Measurements from ENCODE around the gene FOXC2.

- TF ChIP-seq JUN (IDR thresholded peaks at IDR 0.05; ENCODE audit: borderline replicate concordance, insufficient read depth, insufficient read length, low read depth) (no peak), CTCF (IDR thresholded peaks at IDR 0.05; ENCODE audit: extremely low read depth in 1 of 2, insufficient read depth in 1 of 2, low read depth in 1 of 2, low read length in 2 of 2) (no peak), MAX (IDR thresholded peaks at IDR 0.05; ENCODE audit: insufficient read depth, insufficient read length) (no peak), POLR2A (IDR thresholded peaks at IDR 0.05; ENCODE audit: low read depth, low read length) (peak; percentile 61), POLR2AphosphoS5 (IDR thresholded peaks at IDR 0.05; ENCODE audit: insufficient read depth, low read depth, low read length) (no peak), MYC (IDR thresholded peaks at IDR 0.05; ENCODE audit: low read depth, low read length) (no peak), EZH2 (IDR thresholded peaks at IDR 0.05; ENCODE audit: borderline replicate concordance, low read depth, low read length, severe bottlenecking) (no peak)
These were observed 6.6 kb downstream of the FOXC2 start for GRCh38 chr16:86573215-86573614.

All from endothelial cell of umbilical vein (primary cell).